Activated CD8-positive, alpha-beta memory T cell treated with anti-CD3 and anti-CD28 coated beads, Interleukin-2, amount 50 U/mL, for 24 hours (primary cell): ENCODE data around the gene AKAP9.
"Not testable (repeated sequence)": the region's sequence is repeated elsewhere in the genome, so short reads cannot be mapped to it uniquely, and the experiment has no call there.

Experiments
- DNase-seq: peaks from one replicate; pipeline ENCODE4 v3.0.0-alpha.2; 2020; ENCODE audit errors: extremely low read depth

The AKAP9 gene

GRCh38 chr7:91940572-91941341, at the start of gene AKAP9:
Gene AKAP9, plus strand, starts transcription at chr7:91940862. Its CDS starts 238 bp downstream, at chr7:91941100.
- peak; percentile 63 for DNase-seq

GRCh38 chr7:91892099-91892705, 48.5 kb upstream of the AKAP9 start:
- no peak for DNase-seq

- no peak for DNase-seq
These were observed 47.8 kb upstream of the AKAP9 start for GRCh38 chr7:91892821-91893340.

- DNase-seq = not testable (repeated sequence)
These were observed 47.0 kb upstream of the AKAP9 start for GRCh38 chr7:91893699-91894098.

GRCh38 chr7:91894781-91895480, 45.7 kb upstream of the AKAP9 start:
- DNase-seq = no peak

GRCh38 chr7:91898240-91898992, 42.2 kb upstream of the AKAP9 start:
- no peak for DNase-seq

GRCh38 chr7:91899563-91899962, 41.1 kb upstream of the AKAP9 start:
- no peak for DNase-seq

- DNase-seq = no peak
These were observed 30.5 kb upstream of the AKAP9 start for GRCh38 chr7:91910171-91910570.

GRCh38 chr7:91911121-91911520, 29.5 kb upstream of the AKAP9 start:
- no peak for DNase-seq

- DNase-seq = no peak
These were observed 28.2 kb upstream of the AKAP9 start for GRCh38 chr7:91912494-91912893.

GRCh38 chr7:91913612-91914011, 27.1 kb upstream of the AKAP9 start:
- DNase-seq = no peak

- DNase-seq = no peak
These were observed 25.1 kb upstream of the AKAP9 start for GRCh38 chr7:91915401-91916050.

- no peak for DNase-seq
These were observed 24.6 kb upstream of the AKAP9 start for GRCh38 chr7:91916051-91916440.

- no peak for DNase-seq
These were observed 22.3 kb upstream of the AKAP9 start for GRCh38 chr7:91918356-91918755.

GRCh38 chr7:91922857-91923256, 17.8 kb upstream of the AKAP9 start:
- no peak for DNase-seq

- no peak for DNase-seq
These were observed 12.8 kb upstream of the AKAP9 start for GRCh38 chr7:91927912-91928311.

- DNase-seq = no peak
These were observed 11.2 kb upstream of the AKAP9 start for GRCh38 chr7:91929463-91929862.

GRCh38 chr7:91940171-91940570, 491 bp upstream of the AKAP9 start:
- no peak for DNase-seq

- peak; percentile 8 for DNase-seq
These were observed 788 bp downstream of the AKAP9 start for GRCh38 chr7:91941450-91941849.

- no peak for DNase-seq
These were observed 1.6 kb downstream of the AKAP9 start for GRCh38 chr7:91942312-91942711.

- DNase-seq = not testable (repeated sequence)
These were observed 4.3 kb downstream of the AKAP9 start for GRCh38 chr7:91944970-91945369.
